ENCODE data around the gene CPNE7.

DNA sequence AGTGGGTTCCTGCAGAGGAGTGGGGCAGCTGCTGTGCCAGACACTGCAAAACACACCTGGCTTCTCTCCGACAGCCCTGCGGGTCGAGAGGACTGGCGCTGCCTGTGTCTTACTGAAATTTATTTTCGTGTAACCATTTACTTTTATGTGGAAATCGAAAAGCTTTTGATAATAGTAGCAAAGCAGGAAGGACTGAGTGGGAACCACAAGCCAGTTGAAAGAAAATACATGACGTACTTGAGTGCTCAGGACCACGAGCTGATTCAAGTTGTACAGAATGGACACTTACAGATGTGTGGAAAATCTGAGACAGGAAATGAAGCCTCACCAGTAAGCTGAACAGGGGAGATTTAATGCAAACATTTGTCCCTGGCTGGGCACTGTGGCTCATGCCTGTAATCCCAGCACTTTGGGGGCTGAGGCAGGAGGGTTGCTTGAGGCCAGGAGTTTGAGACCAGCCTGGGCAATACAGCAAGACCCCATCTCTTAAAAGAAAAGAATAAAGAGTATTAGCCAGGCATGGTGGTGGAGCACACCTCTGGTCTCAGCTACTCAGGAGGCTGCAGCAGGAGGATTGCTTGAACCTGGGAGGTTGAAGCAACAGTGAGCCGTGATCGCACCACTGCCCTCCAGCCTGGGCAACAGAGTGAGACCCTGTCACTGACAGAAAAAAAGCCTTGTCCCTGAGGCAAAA lies 26.4 kb upstream of the CPNE7 start:
- no peak for TF ChIP-seq KIAA2018 (CRISPR knock-in tag; IDR thresholded peaks at IDR 0.05; ENCODE audit: borderline replicate concordance)
- TF ChIP-seq PITX1 (CRISPR knock-in tag; IDR thresholded peaks at IDR 0.05) = no peak
- TF ChIP-seq TFDP2 (CRISPR knock-in tag; IDR thresholded peaks at IDR 0.05) = no peak

Data from HepG2 (cell line).